Activated T-cell treated with anti-CD3 and anti-CD28 coated beads for 24 hours (primary cell): ENCODE measurements around the gene TAF6.

ENCODE experiments used
- DNase-seq: peaks from one replicate; pipeline ENCODE4 v3.0.0-alpha.2; 2020; ENCODE audit warnings: low read depth

TAF6 gene

DNA sequence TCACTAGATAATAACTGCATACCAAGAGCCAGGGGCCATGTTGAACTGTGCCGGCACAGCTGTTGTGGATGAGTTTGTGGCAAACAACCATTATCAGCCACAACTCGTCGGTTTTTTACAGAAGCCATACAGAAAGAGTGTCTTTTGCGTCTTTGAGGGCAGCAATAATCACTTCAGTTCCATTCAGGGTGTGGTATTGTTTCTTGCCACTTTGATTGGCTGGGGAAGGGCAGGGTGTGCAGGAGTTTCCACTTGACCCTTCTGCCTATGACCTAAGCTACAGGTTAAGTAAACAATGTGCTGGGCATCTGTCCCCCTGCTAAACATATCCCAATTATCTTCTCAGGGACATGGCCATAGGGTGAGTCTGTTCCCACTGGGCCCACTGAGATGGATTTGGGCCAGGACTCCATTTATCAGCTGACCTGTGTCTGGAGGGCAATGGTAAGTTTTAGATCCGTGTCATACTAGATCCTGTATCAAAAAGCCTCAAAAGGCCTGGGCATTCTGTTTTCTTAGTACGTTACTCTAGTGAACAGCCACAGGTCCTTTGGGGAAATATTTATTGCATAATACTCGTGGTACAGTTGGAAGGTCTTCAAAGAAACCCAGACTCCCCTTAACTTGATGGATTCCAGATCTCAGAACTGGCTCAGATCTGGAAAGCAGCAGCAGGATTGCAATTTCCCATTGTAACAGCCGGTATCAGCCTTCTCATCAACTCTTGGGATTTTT, 53.5 kb downstream of the TAF6 start:
- DNase-seq: no peak

DNA sequence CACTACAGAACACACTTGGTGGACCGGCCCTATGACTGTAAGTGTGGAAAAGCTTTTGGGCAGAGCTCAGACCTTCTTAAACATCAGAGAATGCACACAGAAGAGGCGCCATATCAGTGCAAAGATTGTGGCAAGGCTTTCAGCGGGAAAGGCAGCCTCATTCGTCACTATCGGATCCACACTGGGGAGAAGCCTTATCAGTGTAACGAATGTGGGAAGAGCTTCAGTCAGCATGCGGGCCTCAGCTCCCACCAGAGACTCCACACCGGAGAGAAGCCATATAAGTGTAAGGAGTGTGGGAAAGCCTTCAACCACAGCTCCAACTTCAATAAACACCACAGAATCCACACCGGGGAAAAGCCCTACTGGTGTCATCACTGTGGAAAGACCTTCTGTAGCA, 55.0 kb downstream of the TAF6 start:
- DNase-seq: no peak

- DNase-seq: no peak
Measured at GRCh38 chr7:100063376-100063775, 55.8 kb downstream of the TAF6 start.

GRCh38 chr7:100061518-100062193, 57.5 kb downstream of the TAF6 start:
- DNase-seq: no peak

DNA sequence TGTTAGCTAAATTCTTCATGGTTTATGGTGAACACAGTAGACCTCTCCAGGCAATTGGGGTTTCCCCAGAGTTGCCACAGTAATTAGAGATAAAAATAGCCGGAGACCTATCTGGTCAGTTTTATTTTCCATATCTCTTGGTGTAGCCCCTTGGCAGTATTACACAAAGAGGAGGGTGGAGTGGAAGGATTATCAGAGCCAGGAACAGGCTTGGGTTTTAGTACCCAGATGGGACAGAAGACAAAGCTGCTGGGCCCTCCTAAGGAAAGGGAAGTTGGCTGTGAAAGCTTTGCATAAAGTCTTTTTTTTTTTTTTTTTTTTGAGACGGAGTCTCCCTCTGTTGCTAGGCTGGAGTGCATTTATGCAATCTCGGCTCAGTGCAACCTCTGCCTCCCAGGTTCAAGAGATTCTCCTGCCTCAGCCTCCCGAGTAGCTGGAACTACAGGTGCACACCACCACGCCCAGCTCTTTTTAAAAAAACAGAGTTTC, 59.9 kb downstream of the TAF6 start:
- no peak for DNase-seq
